GM23248 (cell line): ENCODE results near the gene ARRB1. TPM values are rescaled to one million over a fixed set of nuclear protein-coding genes. Genes with fewer than 3 reads are reported as not detected.

Experiments
- DNase-seq: peaks from one replicate; pipeline ENCODE4 v3.0.0-alpha.2; 2015
- H2AFZ ChIP-seq: fragments of 200-600 bp; sonication (generic); 2 replicates; pipeline ENCODE4 v1.6.1; 2016; ENCODE audit warnings: antibody characterized with exemption
- H3F3A ChIP-seq: fragments of 200-600 bp; sonication (generic); 2 replicates; pipeline ENCODE4 v1.6.1; 2016; ENCODE audit warnings: mild to moderate bottlenecking, antibody characterized with exemption, mixed run types; ENCODE audit not compliant: insufficient read depth
- H3K27ac ChIP-seq: fragments of 200-600 bp; sonication (generic); 2 replicates; pipeline ENCODE4 v1.5.1; 2016; ENCODE audit warnings: mild to moderate bottlenecking
- H3K27me3 ChIP-seq: fragments of 200-600 bp; sonication (generic); replicated peaks from 2 replicates; pipeline ENCODE4 v1.6.1; 2016; ENCODE audit warnings: mild to moderate bottlenecking; ENCODE audit not compliant: insufficient read depth
- H3K36me3 ChIP-seq: fragments of 200-600 bp; sonication (generic); 2 replicates; pipeline ENCODE4 v1.6.1; 2016; ENCODE audit warnings: low read depth, mild to moderate bottlenecking
- H3K4me1 ChIP-seq: fragments of 200-600 bp; sonication (generic); 2 replicates; pipeline ENCODE4 v1.6.1; 2016; ENCODE audit warnings: mild to moderate bottlenecking; ENCODE audit not compliant: insufficient read depth
- H3K4me2 ChIP-seq: fragments of 200-600 bp; sonication (generic); one replicate; pipeline ENCODE4 v1.6.1; 2016; ENCODE audit warnings: mild to moderate bottlenecking; ENCODE audit not compliant: unreplicated experiment
- H3K4me3 ChIP-seq: fragments of 200-600 bp; sonication (generic); 2 replicates; pipeline ENCODE4 v1.5.1; 2016; ENCODE audit warnings: mild to moderate bottlenecking
- H3K79me2 ChIP-seq: fragments of 200-600 bp; sonication (generic); 2 replicates; pipeline ENCODE4 v1.6.1; 2016; ENCODE audit warnings: mild to moderate bottlenecking; ENCODE audit not compliant: insufficient read depth
- H3K9ac ChIP-seq: fragments of 200-600 bp; sonication (generic); 2 replicates; pipeline ENCODE4 v1.6.1; 2016; ENCODE audit warnings: mild to moderate bottlenecking
- H3K9me2 ChIP-seq: fragments of 200-600 bp; sonication (generic); 2 replicates; pipeline ENCODE4 v1.6.1; 2016; ENCODE audit warnings: mixed run types, mild to moderate bottlenecking, moderate library complexity; ENCODE audit not compliant: insufficient read depth
- H3K9me3 ChIP-seq: fragments of 200-600 bp; sonication (generic); one replicate; pipeline ENCODE4 v1.6.1; 2017; ENCODE audit warnings: low read depth
- H4K20me1 ChIP-seq: fragments of 200-600 bp; sonication (generic); 2 replicates; pipeline ENCODE4 v1.6.0; 2016; ENCODE audit not compliant: insufficient read depth
- EZH2 ChIP-seq: fragments of 200-600 bp; sonication (generic); IDR thresholded peaks from 2 replicates; pipeline ENCODE4 v1.6.1; 2018; ENCODE audit warnings: antibody characterized with exemption, mild to moderate bottlenecking; ENCODE audit not compliant: insufficient read depth, poor library complexity, severe bottlenecking
- EZH2phosphoT487 ChIP-seq: fragments of 200-600 bp; sonication (generic); IDR thresholded peaks from 2 replicates; pipeline ENCODE4 v1.6.1; 2018; ENCODE audit warnings: antibody characterized with exemption, moderate library complexity, mild to moderate bottlenecking, low read depth; ENCODE audit not compliant: insufficient read depth
- WGBS, 2 experiments: methylation state at CpG; one replicate each; pipeline ENCODE4 v1.1.6; 2015 to 2017; ENCODE audit warnings: low lambda C conversion rate in 2 of 2, low coverage in 1 of 2; ENCODE audit errors: missing lambda C conversion rate in 2 of 2; 5-methylcytosine and 5-hydroxymethylcytosine counted together
- in situ Hi-C: fragments of 300-500 bp; cut with MboI; formaldehyde crosslinking; loops from 2 replicates; pipeline ENCODE4 v1.15.0; 2020
- polyA plus RNA-seq: library from polyadenylated mRNA; unstranded; fragments of >200 nt; fragmentation: Nextera tagmentation; extraction: Ambion mirVana; gene quantifications from 2 replicates; pipeline ENCODE4 v1.2.1, GENCODE V29; 2016
- total RNA-seq: library from RNA; depleted of rRNA; stranded (reverse); fragments of >200 nt; shearing (Covaris generic); gene quantifications from 2 replicates; pipeline ENCODE4 v1.2.3, GENCODE V29; 2014

Gene ARRB1
- total and polyA plus RNA-seq, 2 experiments from 2014 or later: 2.0 to 3.1 TPM

- Histone ChIP-seq H3K9me3 (no peaks in the 10 kb centered on the region), H3K4me2 (no peak overlapping the region), H3K9ac (no peak overlapping the region), H3K4me3 (no peak overlapping the region), H3K27me3 (peaks cover 9% of the 10 kb centered on the region), H3K79me2 (no peaks in the 10 kb centered on the region), H3K36me3 (no peaks in the 10 kb centered on the region), H3K9me2 (no peaks in the 10 kb centered on the region), H3F3A (no peaks in the 10 kb centered on the region), H3K4me1 (no peaks in the 10 kb centered on the region), H2AFZ (no peak overlapping the region), H4K20me1 (no peaks in the 10 kb centered on the region), H3K27ac (no peak overlapping the region)
- 85 to 88% methylated on average over 17 of the region's 17 CpGs for WGBS, 2 experiments
- DNase-seq: no peak
- no peak for TF ChIP-seq EZH2phosphoT487
- TF ChIP-seq EZH2: no peak
- in situ Hi-C loops: no loop called here
Observed at GRCh38 chr11:75262961-75263852, 88.3 kb downstream of the ARRB1 start.

- in situ Hi-C loops: no loop called here
- no peak for TF ChIP-seq EZH2
- no peak for TF ChIP-seq EZH2phosphoT487
- no peak overlapping the region for H2AFZ ChIP-seq
- H3K27ac ChIP-seq: no peak overlapping the region
- H3K36me3 ChIP-seq: no peaks in the 10 kb centered on the region
- H3F3A ChIP-seq: no peaks in the 10 kb centered on the region
- H3K27me3 ChIP-seq: peaks cover 15% of the 10 kb centered on the region
- no peak overlapping the region for H3K4me2 ChIP-seq
- no peaks in the 10 kb centered on the region for H3K9me2 ChIP-seq
- WGBS, 2 experiments: 77 to 82% methylated on average over 4 of the region's 4 CpGs
- no peaks in the 10 kb centered on the region for H3K4me1 ChIP-seq
- no peaks in the 10 kb centered on the region for H3K9me3 ChIP-seq
- H3K9ac ChIP-seq: no peak overlapping the region
- no peaks in the 10 kb centered on the region for H4K20me1 ChIP-seq
- DNase-seq: no peak
- H3K79me2 ChIP-seq: no peaks in the 10 kb centered on the region
- no peak overlapping the region for H3K4me3 ChIP-seq
Observed at GRCh38 chr11:75262436-75262835, 89.0 kb downstream of the ARRB1 start.

GRCh38 chr11:75261902-75262361, 89.5 kb downstream of the ARRB1 start:
- no peak overlapping the region for H3K4me2 ChIP-seq
- no peaks in the 10 kb centered on the region for H3K9me3 ChIP-seq
- peaks cover 19% of the 10 kb centered on the region for H3K27me3 ChIP-seq
- in situ Hi-C loops: no loop called here
- H3K9ac ChIP-seq: no peak overlapping the region
- no peak overlapping the region for H2AFZ ChIP-seq
- no peaks in the 10 kb centered on the region for H3K9me2 ChIP-seq
- WGBS, 2 experiments: 72 to 73% methylated on average over 5 to 6 of the region's 6 CpGs
- H3K4me3 ChIP-seq: no peak overlapping the region
- TF ChIP-seq EZH2phosphoT487 (no peak), EZH2 (no peak)
- no peak overlapping the region for H3K27ac ChIP-seq
- H3K4me1 ChIP-seq: no peaks in the 10 kb centered on the region
- no peaks in the 10 kb centered on the region for H4K20me1 ChIP-seq
- no peak for DNase-seq
- H3F3A ChIP-seq: no peaks in the 10 kb centered on the region
- H3K36me3 ChIP-seq: no peaks in the 10 kb centered on the region
- no peaks in the 10 kb centered on the region for H3K79me2 ChIP-seq

- Histone ChIP-seq H4K20me1 (no peaks in the 10 kb centered on the region), H3K9me2 (no peaks in the 10 kb centered on the region), H2AFZ (no peak overlapping the region), H3K4me2 (no peak overlapping the region), H3K9me3 (no peaks in the 10 kb centered on the region), H3K4me3 (no peak overlapping the region), H3K4me1 (no peaks in the 10 kb centered on the region), H3K79me2 (no peaks in the 10 kb centered on the region), H3K27me3 (peaks cover 29% of the 10 kb centered on the region), H3K36me3 (no peaks in the 10 kb centered on the region), H3K27ac (no peak overlapping the region), H3K9ac (no peak overlapping the region), H3F3A (no peaks in the 10 kb centered on the region)
- 26 to 27% methylated on average over 10 of the region's 10 CpGs for WGBS, 2 experiments
- TF ChIP-seq EZH2phosphoT487: no peak
- no peak for TF ChIP-seq EZH2
- DNase-seq: no peak
- in situ Hi-C loops: no loop called here
Observed at GRCh38 chr11:75260396-75261170, 90.9 kb downstream of the ARRB1 start.
